NCI-H524 treated with DMSO at 0.1 percent for 48 hours (cell line): ENCODE results near the gene TUBB4A.
"Not testable (repeated sequence)": the region's sequence is repeated elsewhere in the genome, so short reads cannot be mapped to it uniquely, and the experiment has no call there.

Experiments
- DNase-seq: peaks from one replicate; lab custom pipeline; 2025; lab: John Stamatoyannopoulos, UW

TUBB4A gene

GRCh38 chr19:6501740-6502648 lies at the start of gene TUBB4A:
Gene TUBB4A (minus strand): TSS chr19:6502309. CDS start chr19:6502212, 97 bp downstream.
- no peak for DNase-seq

- DNase-seq, result no peak
These were observed 49.0 kb upstream of the TUBB4A start for GRCh38 chr19:6551091-6551490.

- DNase-seq, result not testable (repeated sequence)
These were observed 48.6 kb upstream of the TUBB4A start for GRCh38 chr19:6550679-6551078.

- DNase-seq, result no peak
These were observed 41.8 kb upstream of the TUBB4A start for GRCh38 chr19:6543866-6544347.

GRCh38 chr19:6540918-6541689 lies 39.0 kb upstream of the TUBB4A start:
- no peak for DNase-seq

- no peak for DNase-seq
These were observed 37.4 kb upstream of the TUBB4A start for GRCh38 chr19:6539514-6539913.

- DNase-seq, result no peak
These were observed 33.5 kb upstream of the TUBB4A start for GRCh38 chr19:6535558-6536137.

GRCh38 chr19:6534451-6535093 lies 32.5 kb upstream of the TUBB4A start:
- no peak for DNase-seq

GRCh38 chr19:6533746-6534418 lies 31.8 kb upstream of the TUBB4A start:
- no peak for DNase-seq

GRCh38 chr19:6533000-6533328 lies 30.9 kb upstream of the TUBB4A start:
- DNase-seq, result no peak

GRCh38 chr19:6532244-6532999 lies 30.3 kb upstream of the TUBB4A start:
- no peak for DNase-seq

GRCh38 chr19:6531956-6532243 lies 29.8 kb upstream of the TUBB4A start:
- DNase-seq, result no peak

- DNase-seq, result no peak
These were observed 29.2 kb upstream of the TUBB4A start for GRCh38 chr19:6531163-6531955.

GRCh38 chr19:6530386-6531162 lies 28.5 kb upstream of the TUBB4A start, which contains the start of gene TNFSF9:
Gene TNFSF9 (plus strand): TSS chr19:6531026. CDS start chr19:6531037, 11 bp downstream.
- DNase-seq, result no peak

- no peak for DNase-seq
These were observed 27.9 kb upstream of the TUBB4A start for GRCh38 chr19:6529937-6530385.

- DNase-seq, result no peak
These were observed 27.2 kb upstream of the TUBB4A start for GRCh38 chr19:6529351-6529750.

GRCh38 chr19:6528544-6529121 lies 26.5 kb upstream of the TUBB4A start:
- no peak for DNase-seq

GRCh38 chr19:6527893-6528543 lies 25.9 kb upstream of the TUBB4A start:
- DNase-seq, result no peak
